NCI-H524 treated with DMSO at 0.1 percent for 48 hours (cell line): Measurements from ENCODE around the gene CRYBA2.

Experiments used
- DNase-seq: peaks from one replicate; lab custom pipeline; 2025; lab: John Stamatoyannopoulos, UW

CRYBA2 gene

DNA sequence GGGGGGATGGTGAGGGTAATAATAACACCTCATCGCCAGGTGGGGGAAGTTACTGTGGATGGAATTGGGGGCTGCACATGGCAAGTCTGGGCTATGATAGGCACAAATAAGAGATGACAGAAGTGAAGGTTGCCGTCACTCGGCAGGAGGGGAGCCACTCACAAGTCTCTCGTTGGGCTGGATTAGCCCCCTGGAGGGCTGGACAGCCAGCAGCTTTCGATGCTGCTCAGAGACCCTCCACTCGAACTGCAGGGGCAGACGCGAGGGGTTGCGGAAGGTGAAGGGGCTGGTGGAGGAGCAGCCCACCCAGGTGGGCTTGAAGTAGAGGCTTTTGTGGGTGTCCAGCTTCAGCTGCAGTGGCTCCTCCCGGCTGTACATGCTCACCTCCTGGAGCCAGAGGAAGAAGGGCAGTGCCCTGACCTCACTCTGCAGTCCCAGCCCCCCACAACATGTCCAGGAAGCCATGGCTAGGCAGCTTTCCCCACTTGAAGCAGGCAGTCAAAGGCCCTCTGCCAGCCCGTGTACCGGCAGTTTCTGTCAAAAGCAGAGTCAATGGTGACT is 29.9 kb upstream of the CRYBA2 start:
- DNase-seq, result no peak

DNA sequence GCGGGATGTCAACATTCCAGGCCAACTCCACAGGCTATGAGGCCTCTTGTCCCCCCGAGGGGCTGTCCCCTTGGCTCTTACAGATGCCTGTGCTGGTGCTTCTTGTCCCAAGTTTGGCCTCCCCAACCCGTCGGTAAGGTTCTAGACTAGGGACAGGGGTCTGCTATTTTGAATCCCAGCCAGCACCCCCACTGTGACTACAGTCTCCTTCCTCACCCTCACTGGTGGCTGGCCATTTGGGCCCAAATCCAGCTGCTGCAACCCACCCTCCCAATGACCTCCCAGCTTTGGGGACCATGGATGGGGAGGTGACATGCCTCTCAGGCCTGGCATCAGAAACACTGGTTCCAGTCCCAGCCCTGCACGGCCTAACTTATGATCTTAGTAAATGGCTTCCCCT is 29.4 kb upstream of the CRYBA2 start:
- DNase-seq, result no peak

DNA sequence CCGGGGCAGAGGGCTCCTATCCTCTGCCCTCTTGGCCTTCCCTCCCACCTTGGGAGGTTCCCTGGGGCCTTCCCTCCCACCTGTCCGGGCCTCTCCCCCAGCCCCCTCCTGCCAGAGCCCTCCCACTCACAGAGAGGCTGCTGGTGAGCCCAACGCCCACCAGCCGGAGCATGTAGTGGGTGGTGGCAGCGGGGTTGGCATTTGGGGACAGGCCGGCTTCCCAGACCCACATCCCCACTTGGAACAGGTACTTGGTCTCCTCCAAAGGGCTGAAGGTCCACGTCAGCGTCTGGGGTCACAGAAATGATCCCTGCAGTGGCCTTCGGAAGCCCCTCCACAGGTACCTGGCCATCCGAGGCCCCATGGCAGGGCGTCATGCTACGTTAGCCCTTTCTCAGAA is 28.8 kb upstream of the CRYBA2 start:
- no peak for DNase-seq

DNA sequence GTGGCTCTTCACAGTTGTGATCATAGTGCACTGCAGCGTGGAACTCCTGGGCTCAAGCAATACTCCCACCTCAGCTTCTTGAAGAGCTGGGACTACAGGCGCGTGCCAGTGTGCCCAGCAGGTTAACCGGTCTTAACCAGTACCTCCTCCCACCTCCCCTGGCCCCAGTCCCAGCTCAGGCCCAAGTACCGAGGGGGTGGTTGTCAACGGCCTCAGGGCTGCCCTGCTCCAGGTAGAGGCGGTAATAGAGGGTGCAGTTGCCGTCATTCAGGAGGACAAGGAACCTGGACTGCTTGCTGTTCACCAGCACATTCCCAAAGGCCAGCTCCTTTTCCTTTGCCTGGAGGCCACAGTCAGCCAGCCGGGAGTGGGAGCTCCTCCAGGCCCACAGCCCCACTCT is 28.4 kb upstream of the CRYBA2 start:
- no peak for DNase-seq

DNA sequence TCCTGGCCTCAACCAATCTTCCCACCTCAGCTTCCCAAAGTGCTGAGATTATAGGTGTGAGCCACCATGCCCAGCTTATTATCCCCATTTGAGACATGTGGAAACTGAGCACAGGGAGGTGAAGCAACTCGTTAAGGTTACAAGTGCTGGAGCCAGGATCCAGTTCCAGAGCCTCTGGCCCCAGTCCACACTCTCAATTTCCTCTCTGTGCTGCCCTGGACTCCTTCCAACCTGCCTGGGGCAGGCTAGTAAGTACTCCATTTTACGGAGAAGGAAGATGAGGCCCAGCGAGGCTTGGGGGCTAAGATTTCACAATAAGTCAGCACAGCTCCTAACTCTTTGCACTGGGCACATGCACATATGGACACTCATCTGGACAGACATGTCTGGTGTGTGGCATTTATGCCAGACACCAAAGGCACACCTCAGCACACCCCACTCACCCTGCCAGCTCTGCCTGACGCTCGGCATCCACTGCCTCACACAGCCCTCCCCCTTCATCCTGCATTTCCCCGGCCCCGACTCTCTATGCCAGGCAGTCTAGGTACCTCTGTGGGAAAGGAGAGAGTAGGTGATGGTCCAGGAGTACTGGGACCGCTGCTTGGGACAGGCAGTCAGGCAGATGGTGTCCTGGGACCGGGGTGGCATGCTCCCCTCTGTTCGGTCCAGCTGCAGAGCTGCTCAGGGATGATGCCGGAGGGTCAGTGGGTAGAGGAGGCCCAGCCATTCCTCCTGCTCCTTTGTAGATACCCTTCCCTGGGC is 27.6 kb upstream of the CRYBA2 start:
- DNase-seq, result no peak

DNA sequence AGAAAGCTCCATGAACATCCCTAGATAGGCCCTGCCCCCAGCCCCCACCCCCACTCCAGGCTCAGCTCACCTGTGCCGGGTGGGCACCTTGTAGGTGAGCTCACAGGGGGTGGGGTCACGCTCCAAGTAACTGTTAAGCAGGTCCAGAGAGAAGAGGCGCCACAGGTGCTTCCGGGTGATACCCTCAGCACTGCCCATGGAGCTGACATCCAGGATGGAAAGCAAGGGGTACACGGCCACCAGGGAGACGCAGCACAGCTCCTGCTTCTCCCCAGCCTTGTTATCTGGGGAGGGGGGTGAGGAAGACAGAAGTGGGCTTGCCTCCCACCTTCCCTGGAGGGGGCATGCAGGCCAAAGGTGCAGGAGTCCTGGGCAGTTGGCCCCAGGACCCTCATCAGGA is 26.2 kb upstream of the CRYBA2 start:
- DNase-seq, result no peak

DNA sequence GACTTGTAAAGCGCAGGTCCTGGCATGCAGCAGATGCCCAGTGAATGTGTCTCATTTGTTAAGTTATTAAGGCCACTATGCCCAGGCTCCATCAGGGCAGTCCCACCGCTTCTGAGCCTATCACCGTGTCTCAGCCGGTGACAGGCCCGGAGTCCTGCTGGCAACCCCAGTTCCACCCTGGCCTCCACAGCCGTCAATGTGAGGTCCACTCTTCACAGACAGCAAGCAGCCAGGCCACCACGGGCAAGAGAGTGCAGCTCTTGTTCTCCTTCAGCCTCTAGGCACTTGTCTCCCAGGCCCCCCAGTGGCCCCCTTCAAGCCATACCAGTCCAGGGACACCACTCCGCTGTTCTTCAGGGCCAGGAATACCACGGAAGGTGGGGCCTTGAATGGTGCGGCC is 25.5 kb upstream of the CRYBA2 start:
- no peak for DNase-seq

DNA sequence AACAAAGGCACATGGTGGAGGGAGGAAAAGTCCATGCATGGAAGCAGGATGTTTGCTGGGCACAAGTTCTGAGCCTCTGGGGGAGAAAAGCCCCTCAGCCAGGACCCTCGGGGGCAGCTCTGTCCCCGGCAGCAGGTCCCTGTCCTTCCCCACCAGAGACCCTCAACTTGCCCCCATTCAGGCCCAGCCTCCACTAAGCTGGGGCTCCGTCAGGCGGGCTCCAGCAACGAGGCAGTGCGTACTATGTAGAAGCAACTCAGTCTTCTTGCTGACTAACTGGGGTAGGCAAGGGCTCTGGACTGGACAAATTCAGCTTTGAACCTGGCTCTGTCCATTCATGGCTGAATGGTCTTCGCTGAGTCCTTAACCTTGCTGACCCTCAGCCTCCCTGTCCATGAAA is 25.1 kb upstream of the CRYBA2 start:
- DNase-seq, result no peak

DNA sequence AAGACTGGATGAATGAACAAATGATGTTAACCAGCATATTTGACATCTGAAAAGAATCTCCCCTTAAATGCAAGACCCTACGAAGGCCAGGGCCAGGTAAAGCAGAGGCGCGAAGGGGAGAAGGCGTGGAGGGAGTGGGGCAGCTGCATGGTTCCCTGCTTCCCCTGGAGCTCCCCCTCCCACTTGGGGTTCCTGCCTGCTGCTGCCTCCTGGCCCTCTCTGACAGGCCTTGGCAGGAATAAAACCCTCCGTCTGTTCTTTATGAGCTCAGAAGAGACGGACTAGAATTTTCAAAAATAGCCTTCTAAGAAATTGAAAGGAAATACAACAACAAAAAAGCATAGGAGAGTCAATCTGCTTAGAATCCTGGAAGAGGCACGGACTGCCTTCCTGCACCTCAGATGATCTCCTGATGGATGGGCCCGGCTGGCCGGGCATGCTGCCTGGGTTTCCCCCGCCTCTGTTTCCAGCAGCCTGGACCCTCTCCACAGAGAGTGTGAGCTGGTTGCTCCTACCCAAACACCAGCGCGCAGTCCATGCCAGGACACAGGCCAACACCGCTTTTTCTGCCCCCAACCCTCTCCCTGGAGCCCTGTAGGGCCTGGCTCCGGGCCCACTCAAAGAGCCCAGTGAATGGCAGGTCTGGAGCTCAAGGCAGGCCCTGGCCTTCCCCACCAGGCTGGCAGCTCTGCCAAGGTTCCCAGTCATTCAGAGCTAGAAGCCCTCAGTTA is 24.1 kb upstream of the CRYBA2 start:
- no peak for DNase-seq

DNA sequence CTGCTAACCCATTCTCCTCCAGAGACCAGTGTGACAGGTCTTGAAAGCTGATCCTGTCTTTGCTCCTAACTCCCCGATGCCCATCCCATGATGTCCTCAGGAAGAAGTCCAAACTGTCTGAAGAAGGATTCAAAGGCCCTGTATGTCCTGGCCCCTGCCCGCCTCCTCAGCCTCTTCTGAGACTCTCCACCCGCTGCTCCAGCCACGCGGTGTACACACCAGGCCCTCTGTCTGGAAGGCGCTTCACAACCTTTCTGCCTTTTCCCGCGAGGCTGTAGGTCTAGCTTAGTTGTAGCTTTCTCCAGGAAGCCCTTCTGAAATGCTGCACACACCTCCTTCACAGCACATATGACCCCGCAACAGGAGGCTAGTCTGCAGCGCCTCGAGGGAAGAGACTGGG is 23.5 kb upstream of the CRYBA2 start:
- no peak for DNase-seq

DNA sequence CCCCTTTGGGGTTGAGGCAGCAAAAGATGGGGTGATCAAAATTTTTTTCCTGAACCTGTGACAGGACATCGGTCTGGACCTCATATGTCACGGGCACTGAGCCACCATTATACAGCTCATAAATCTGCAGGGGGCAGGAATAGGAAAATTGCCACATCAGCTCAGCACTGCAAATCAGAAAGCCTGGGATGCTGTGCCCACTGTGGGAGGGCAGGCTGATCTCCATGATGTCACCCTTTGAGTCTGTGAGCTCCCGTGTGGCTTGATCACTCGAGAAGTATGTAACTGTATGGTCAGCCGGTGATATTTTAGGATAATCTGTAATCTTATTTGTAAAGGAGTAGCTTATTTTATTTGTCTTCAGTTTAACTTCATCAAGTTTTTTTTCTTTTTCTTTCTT is 17.7 kb upstream of the CRYBA2 start:
- no peak for DNase-seq

DNA sequence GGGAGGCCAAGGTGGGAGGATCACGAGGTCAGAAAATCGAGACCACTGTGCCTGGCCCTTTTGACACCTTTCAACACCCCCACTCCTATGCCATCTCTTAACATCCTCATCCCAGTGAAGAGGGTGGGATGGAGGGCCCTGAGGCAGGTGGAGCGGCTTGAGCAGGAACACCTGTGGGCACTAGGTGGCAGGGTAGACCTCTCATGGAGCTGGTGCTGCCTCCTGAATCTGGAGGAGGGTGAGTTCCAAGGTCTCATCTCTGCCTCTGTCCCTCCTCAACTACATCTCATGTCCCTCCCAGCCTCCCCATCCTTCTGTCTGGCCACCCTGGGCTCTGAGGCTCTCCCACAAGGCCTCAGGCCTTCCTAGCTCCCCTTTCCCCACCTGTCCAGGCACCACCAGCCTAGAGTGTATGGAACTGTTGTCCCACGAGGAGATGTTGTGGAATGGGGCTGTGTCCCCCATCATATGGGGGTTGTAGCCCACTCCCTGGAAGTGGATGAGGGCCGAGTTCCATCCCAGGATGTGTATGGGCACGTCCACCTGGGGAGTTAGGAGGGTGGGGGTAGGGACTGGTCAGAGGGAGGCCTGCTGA is 17.0 kb upstream of the CRYBA2 start:
- DNase-seq, result no peak

DNA sequence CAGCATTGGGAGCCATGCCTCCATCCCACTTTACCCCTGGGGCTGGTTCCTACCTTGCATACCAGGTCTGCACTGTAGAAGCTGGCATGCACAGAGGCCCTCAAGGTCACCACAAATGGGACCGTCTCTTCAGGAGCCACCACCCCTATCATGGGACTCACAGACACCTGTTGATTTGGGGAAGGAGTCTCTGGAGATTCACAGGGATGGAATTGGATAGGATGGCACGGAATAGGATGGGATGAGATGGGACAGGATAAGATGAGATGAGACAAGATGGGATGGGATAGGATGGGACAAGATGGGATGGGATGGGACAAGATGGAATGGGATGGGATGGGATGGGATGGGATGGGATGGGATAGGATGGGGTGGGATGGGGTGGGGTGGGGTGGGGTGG is 16.1 kb upstream of the CRYBA2 start:
- DNase-seq, result no peak

DNA sequence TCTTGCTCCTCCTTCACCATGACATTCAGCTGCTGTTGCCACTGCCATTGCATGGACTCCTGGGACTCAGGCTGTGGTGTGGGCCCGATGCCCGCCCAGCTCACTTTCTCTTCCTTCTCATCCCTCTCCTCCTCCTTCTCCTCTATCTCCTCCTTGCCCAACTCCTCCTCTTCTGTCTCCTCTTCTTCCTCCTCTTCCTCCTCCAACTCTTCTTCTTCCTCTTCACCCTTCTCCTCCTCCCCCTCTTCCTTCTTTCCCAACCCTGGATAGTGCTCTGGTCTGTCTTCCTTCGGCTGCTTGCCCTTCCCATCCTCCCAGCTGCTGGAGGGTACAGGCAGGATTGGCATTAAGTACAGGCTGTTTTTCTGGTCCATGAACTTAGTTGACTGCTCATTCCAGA is 10.8 kb upstream of the CRYBA2 start:
- no peak for DNase-seq

DNA sequence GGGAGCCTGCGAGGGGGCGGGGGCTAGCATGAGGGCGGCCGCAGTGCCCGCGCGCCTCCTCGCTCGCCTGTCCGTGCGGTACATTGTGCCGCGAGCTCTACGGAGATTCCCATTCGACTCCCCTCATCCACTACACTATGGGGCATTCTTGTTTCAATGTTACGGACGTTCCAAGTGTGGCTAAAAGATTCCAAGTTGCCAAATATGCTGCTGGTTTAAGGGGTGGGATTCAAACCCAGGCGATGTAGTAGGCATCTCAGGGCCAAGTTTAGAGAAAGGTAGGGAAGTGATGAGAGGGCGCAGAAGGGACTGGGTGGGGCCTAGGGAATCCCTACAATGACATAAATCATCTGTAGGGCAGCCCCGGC is 10.0 kb upstream of the CRYBA2 start:
- no peak for DNase-seq

DNA sequence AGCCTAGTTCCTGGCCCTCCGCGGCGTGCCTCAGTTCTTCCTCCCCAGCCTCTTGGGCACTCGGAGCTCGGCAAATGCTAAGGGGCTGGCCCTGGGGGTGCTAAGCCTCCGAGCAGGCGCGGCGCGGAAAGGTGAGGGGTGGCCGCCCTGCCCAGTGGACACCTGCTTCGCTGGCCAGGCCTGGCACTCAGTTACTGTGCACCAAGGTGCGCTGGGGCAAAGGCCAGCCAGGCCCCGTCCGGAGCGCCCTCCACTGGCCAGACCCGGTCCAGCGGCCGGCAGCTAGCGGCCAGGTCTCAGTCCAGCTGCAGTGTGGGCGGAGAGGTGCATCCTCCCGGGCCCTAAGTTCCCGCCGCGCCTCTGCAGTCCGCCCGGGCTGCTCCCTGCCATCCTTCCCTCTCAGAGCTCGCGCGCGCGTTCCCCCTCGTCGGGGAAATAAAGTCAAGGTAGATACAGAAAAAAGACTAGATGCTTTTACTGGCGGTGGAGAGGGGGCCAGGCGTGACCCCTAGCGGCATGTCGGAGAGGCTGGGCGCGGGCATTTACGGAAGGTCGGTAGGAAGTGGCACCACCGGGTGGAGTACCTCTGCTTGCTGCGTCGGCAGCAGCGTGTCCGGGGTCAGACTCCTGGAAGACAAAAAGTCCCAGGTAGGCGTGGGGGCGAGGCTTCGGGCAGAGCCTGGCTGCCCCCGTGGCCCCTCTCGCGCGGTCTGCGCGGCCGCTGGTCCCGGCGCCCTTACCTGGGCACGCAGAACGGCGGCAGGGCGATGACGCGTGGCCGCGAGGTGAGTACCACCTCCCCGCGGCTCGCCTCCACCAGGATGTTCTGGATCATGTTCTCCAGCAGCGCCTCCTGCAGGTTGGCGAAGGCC is 9.4 kb upstream of the CRYBA2 start:
- DNase-seq, result no peak

DNA sequence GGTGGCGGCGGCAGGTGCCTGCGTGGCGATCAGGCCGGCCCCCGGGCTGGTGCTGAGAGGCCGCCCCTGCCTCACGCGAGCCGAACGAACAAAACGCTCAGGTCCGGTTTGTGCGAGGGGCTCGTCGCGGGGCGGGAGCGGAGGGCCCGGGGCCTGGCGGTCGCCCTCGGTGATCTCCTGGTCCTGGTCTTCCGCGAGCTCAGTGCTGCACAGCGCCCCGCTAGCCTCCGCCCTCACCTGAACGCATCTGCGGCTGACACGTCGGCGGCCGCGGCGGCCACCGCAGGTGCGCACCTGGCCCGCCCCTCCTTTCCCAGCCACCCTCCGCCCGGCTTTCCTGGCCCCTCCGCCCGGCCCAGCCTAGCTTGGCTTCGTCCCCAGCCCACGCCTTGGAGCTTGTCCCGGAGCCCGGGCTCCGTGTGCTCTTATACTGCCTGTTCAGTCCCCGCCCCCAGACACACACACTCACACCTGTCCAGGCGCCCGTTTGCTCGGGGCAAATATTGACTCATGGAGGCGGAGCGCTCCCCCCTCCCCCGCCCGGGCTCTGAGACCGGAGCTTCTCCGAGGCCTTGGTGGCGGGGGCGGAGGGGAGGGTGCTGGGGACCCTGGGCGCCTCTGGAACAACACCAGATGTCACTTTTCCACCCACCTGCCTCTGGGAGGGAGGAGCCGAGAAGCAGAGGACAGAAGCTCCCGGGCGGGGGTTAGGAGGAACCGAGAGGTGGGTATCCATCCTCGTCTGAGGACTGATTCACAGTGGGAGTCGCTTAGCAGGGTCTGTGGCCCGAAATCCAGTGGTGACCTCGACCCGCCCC is 8.6 kb upstream of the CRYBA2 start:
- DNase-seq, result peak; percentile 49

DNA sequence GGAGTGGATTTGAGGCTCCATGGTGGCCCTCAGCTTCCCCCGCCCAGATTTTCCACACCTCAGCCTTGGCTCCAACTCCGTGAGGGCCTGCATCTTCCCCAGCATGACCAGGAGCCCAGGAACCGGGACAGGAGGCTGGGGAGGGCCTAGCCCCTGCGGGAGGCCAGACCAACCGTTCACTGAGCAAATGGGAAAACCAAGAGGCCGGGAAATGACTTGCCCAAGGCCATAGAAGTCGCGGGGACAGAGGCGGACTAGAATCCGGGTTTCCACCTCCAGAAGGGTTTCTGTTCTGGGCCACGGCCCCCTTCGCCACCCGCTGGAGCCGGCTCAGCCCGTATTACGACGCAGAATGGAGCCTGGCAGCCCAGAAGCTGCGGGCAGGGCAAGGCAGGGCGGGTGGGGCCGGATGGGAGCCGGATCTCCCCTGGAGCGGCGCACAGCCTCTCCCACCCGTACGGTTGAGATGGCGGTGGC is 7.9 kb upstream of the CRYBA2 start:
- DNase-seq, result no peak

DNA sequence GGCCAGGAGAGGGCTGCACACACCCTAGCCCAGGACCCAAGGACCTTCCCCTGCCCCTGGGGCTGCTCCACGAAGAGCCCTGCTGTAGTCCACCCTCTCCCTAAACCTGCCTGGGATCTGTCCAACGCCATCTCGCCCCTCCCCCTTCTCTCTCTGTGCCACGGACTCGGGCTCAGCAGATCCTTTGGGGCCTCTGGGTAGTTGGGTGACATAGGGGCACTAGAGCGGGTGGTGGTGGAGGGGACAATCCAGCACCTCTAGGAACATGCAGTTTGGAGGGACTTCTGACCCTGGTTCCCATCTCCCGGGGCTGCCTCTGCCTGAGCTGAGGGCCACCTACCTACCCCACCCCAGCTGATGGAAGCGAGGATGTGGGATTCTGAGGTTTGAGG is 7.3 kb upstream of the CRYBA2 start:
- no peak for DNase-seq

DNA sequence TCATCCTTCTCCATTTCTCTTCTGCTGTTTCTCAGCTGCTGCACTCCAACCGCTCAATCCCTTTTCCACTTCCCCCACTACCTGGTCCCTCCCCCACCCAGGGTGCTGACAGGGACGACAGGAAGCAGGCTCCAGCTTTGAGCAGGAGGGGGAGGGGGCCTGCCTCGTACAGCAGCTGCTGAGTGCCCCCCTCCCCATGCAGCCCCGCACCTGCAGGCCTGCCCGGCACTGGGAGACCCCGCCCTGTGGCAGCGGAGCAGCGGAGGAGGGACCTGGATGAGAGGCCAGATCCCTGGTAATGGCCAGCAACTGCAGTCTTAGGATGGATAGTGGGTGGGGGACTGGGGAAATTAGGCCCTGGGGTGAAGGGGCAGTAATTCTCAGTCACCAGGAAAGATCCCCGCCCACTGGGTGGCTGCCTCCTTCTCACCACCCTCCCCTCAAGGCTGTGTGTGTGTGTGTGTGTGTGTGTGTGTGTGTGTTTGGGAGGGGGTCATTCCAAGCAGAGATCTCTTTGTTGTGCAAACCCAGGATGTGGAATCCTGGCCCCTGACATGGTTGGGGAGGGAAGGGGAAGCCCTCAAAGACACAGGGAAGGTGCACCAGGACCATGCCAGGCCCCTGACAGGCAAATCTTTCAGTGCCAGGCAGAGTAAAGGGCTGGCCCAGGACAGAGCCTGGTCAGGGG is 6.8 kb upstream of the CRYBA2 start:
- DNase-seq, result no peak
